Upper lobe of left lung (tissue), 6 donors: ENCODE measurements around the gene AGPAT4. TPM values are rescaled to one million over a fixed set of nuclear protein-coding genes. Genes with fewer than 3 reads are reported as not detected.

ENCODE experiments used
- ATAC-seq, 2 donors: fragments of 200-7000 bp; cut with Tn5 transposase; one replicate each; pipeline ENCODE4 v1.9.1; 2022; ENCODE audit warnings: mild to moderate bottlenecking in 2 of 2, moderate library complexity in 2 of 2; ENCODE audit not compliant: low FRiP score in 2 of 2
- DNase-seq, 2 donors: peaks; one replicate each; pipeline ENCODE4 v3.0.0-alpha.2; 2019 to 2020
- H3K27ac ChIP-seq, 4 donors: fragments of 200-600 bp; sonication (generic); one replicate each; pipeline ENCODE4 v1.5.1; 2016 to 2019
- H3K27me3 ChIP-seq, 4 donors: fragments of 200-600 bp; sonication (generic); one replicate each; pipeline ENCODE4 v1.5.1; 2017 to 2019
- H3K36me3 ChIP-seq, 4 donors: fragments of 200-600 bp; sonication (generic); one replicate each; pipeline ENCODE4 v1.5.1; 2016 to 2019
- H3K4me1 ChIP-seq, 4 donors: fragments of 200-600 bp; sonication (generic); one replicate each; pipeline ENCODE4 v1.5.1; 2018 to 2019
- H3K4me3 ChIP-seq, 4 donors: fragments of 200-600 bp; sonication (generic); one replicate each; pipeline ENCODE4 v1.5.1; 2017 to 2019; ENCODE audit warnings: mild to moderate bottlenecking in 2 of 4, moderate library complexity in 1 of 4
- H3K9me3 ChIP-seq, 4 donors: fragments of 200-600 bp; sonication (generic); one replicate each; pipeline ENCODE4 v1.5.1; 2018 to 2019
- EP300 ChIP-seq, 4 donors: sonication (generic); formaldehyde crosslinking; IDR thresholded peaks; one replicate each; pipeline ENCODE4 v1.5.1; 2017; ENCODE audit warnings: antibody characterized with exemption in 4 of 4, control low read depth in 2 of 4
- POLR2A ChIP-seq, 4 donors: fragments of 450-650 bp; IDR thresholded peaks; one replicate each; pipeline ENCODE4 v1.5.1; 2016 to 2017; ENCODE audit warnings: antibody characterized with exemption in 4 of 4, mild to moderate bottlenecking in 2 of 4
- POLR2AphosphoS5 ChIP-seq, 2 donors: sonication (generic); formaldehyde crosslinking; IDR thresholded peaks; one replicate each; pipeline ENCODE4 v1.5.1; 2017; ENCODE audit warnings: antibody characterized with exemption in 2 of 2
- WGBS, 2 donors: methylation state at CpG; one replicate each; pipeline ENCODE4 v1.1.5; 2017 to 2018; 5-methylcytosine and 5-hydroxymethylcytosine counted together
- total RNA-seq, 6 donors: library from RNA; depleted of rRNA in 4 of 6; stranded (reverse); fragments of >200 nt in 4 of 6; gene quantifications; one replicate each; pipeline versions ENCODE4 v1.1.0 to v1.2.1, GENCODE V29; 2016 to 2021
- TF ChIP-seq, protein P1 (sequence below), 6 experiments: fragments of 450-650 bp in 4 of 6; fragments of 200-600 bp in 2 of 6; sonication (generic) in 2 of 6; IDR thresholded peaks; one replicate each; pipeline ENCODE4 v1.5.1; 2016 to 2019; ENCODE audit warnings: antibody characterized with exemption in 6 of 6
- donor health status: DM: no; HTN: no; CAD: no; lungs with moderate emphysema.
- donor health status: DM: no; HTN: yes; CAD: no; lungs with severe emphysema.

Gene AGPAT4
- total RNA-seq, 6 donors from 2014 or later: 7.0 to 26.3 (median 14.4) TPM

DNA sequence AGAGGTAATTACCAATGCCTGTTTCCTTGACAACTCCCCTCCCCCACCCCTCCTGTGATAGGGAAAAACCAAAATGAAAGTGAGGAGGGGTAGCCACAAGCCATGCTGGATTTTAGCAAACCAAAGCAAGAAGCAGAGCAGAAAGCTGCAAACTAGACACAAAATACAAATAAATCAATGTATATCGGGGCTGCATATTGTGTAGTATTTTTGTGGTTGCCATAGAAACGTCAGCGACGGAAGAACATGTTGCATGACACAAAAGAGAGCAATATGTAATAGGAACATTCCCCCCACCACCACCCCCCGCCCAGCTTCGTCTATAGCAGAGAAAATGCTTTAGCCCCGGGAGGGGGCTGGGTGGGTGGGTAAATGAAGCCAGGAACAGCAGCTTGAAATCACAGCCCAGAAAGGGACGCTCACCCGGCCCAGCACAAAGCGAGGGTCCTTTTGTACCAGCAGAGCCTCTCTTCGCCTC is 548 bp downstream of the AGPAT4 start:
- H3K4me3 ChIP-seq: peak overlapping the region; percentile 60 to 77 (median 70)
- H3K36me3 ChIP-seq: no peaks in the 10 kb centered on the region
- H3K27ac ChIP-seq: peak overlapping the region; percentile 71 to 82 (median 78)
- no peaks in the 10 kb centered on the region for H3K9me3 ChIP-seq
- peaks cover 5 to 20% (median 7%) of the 10 kb centered on the region in 4 donors for H3K4me1 ChIP-seq
- TF ChIP-seq, protein P1, sequence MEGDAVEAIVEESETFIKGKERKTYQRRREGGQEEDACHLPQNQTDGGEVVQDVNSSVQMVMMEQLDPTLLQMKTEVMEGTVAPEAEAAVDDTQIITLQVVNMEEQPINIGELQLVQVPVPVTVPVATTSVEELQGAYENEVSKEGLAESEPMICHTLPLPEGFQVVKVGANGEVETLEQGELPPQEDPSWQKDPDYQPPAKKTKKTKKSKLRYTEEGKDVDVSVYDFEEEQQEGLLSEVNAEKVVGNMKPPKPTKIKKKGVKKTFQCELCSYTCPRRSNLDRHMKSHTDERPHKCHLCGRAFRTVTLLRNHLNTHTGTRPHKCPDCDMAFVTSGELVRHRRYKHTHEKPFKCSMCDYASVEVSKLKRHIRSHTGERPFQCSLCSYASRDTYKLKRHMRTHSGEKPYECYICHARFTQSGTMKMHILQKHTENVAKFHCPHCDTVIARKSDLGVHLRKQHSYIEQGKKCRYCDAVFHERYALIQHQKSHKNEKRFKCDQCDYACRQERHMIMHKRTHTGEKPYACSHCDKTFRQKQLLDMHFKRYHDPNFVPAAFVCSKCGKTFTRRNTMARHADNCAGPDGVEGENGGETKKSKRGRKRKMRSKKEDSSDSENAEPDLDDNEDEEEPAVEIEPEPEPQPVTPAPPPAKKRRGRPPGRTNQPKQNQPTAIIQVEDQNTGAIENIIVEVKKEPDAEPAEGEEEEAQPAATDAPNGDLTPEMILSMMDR (IDR thresholded peaks at IDR 0.05): no peak
- no peak for TF ChIP-seq POLR2A (IDR thresholded peaks at IDR 0.05)
- TF ChIP-seq POLR2AphosphoS5 (IDR thresholded peaks at IDR 0.05): no peak
- no peak for TF ChIP-seq EP300 (IDR thresholded peaks at IDR 0.05)
- H3K27me3 ChIP-seq: no peaks in the 10 kb centered on the region
- WGBS, 2 donors: 0 to 1% methylated on average over 8 to 11 of the region's 11 CpGs
- no peak for DNase-seq
- peak; percentile 45 to 70 for ATAC-seq

DNA sequence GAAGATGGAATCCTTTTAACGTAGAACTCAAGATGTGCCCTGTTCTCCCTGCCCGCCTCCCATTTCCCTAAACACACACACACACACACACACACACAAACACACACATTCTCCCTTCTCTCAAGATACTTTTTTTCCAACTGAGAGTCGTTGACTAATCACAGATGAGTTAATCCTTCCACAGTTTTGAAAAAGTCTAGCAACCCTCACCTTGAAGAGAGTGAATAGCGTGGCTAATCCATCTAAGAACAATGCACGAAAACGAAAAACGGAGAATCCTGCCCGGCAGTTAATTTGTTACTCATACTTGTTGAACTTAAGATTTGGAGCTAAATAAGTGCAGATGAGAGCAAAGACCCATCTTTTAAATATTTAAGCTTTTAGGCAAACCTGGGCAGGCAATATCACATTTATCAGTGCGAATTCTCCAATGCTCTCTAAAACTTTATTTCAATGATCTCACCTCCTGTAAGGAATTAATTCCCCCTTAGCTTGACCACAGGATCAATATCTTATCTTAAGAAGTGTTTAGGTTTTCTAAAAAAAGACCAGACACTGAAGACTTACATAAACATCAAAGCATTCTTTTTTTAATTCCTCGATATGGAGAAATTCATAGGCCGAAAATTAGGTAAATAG is 1.1 kb downstream of the AGPAT4 start:
- WGBS, 2 donors: 42 to 44% methylated on average over 11 of the region's 11 CpGs
- peak overlapping the region in 3 of 4 donors; percentile 60 to 77 (median 63) for H3K4me3 ChIP-seq
- H3K9me3 ChIP-seq: no peaks in the 10 kb centered on the region
- DNase-seq (no peak), ATAC-seq (no peak)
- peak overlapping the region in 1 of 4 donors; percentile 71 for H3K27ac ChIP-seq
- TF ChIP-seq, protein P1 (IDR thresholded peaks at IDR 0.05): no peak
- TF ChIP-seq EP300 (IDR thresholded peaks at IDR 0.05) (no peak), POLR2A (IDR thresholded peaks at IDR 0.05) (no peak), POLR2AphosphoS5 (IDR thresholded peaks at IDR 0.05) (no peak)
- no peaks in the 10 kb centered on the region for H3K27me3 ChIP-seq
- H3K4me1 ChIP-seq: peaks cover 5 to 20% (median 7%) of the 10 kb centered on the region in 4 donors
- no peaks in the 10 kb centered on the region for H3K36me3 ChIP-seq

DNA sequence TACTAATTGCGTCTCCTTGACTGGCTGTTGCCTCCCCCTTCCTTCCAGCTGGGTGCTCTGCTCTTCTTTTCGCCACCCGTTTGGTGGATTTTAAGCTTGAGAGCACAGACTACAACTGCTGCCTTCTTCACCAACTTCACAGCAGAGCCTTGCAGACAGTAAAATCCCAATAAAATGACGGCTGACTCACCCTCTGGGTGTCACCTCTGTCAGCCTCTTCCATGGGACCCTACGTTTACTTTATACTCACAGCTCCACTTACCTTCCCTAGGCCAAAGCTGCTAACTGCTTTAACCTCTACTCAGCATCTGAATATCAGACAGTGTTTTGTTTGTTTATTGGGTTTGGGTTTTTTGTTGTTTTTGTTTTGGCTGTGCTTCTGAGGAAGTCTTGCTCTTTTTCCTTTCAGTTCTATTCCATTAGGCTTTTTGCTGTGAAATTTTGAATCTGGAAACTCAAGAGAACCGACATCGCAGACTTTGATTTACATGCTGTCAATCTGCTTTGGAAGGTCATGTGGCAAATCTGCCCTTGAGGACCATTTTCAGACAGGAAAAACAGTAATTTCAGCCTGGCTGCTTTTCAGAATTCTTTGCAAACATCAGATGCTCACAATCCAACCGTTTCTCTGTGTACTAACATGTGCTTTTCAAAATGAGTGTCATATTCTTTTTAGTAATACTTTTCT is 2.4 kb downstream of the AGPAT4 start:
- 82 to 88% methylated on average over 8 of the region's 8 CpGs for WGBS, 2 donors
- Histone ChIP-seq H3K27me3 (no peaks in the 10 kb centered on the region), H3K4me1 (peaks cover 5 to 20% (median 7%) of the 10 kb centered on the region in 4 donors), H3K4me3 (no peak overlapping the region), H3K36me3 (no peaks in the 10 kb centered on the region), H3K9me3 (no peaks in the 10 kb centered on the region), H3K27ac (peak overlapping the region in 1 of 4 donors; percentile 10)
- TF ChIP-seq POLR2AphosphoS5 (IDR thresholded peaks at IDR 0.05): no peak
- TF ChIP-seq, protein P1 (IDR thresholded peaks at IDR 0.05): no peak
- no peak for TF ChIP-seq EP300 (IDR thresholded peaks at IDR 0.05)
- no peak for TF ChIP-seq POLR2A (IDR thresholded peaks at IDR 0.05)
- ATAC-seq (no peak), DNase-seq (no peak)

DNA sequence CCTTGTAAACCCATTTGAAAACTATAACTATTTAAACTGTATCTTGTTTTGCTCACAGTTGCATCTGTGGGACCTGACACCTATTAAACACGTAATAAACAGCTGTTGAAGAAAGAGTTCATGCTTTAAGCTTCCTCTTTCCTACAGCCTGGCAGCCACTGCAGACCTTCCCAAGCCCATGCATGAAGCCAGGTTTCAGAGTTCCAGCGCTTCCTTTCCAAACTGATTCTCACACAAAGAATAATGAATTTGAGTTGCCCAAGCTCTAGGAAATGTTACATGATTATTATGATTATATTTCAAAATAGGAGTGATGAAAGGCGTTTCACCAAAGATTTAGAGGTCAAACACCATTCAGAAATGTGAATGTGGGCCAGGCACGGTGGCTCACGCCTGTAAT is 3.7 kb downstream of the AGPAT4 start:
- ATAC-seq: no peak
- 82 to 84% methylated on average over 5 of the region's 5 CpGs for WGBS, 2 donors
- TF ChIP-seq POLR2A (IDR thresholded peaks at IDR 0.05) (no peak), EP300 (IDR thresholded peaks at IDR 0.05) (no peak), POLR2AphosphoS5 (IDR thresholded peaks at IDR 0.05) (no peak)
- TF ChIP-seq, protein P1 (IDR thresholded peaks at IDR 0.05): no peak

More for the DNA sequence above, 3.7 kb downstream of the AGPAT4 start:
- H3K9me3 ChIP-seq: no peaks in the 10 kb centered on the region
- no peak for DNase-seq
- no peaks in the 10 kb centered on the region for H3K27me3 ChIP-seq
- H3K36me3 ChIP-seq: no peaks in the 10 kb centered on the region
- peaks cover 5 to 20% (median 7%) of the 10 kb centered on the region in 4 donors for H3K4me1 ChIP-seq
- H3K27ac ChIP-seq: no peak overlapping the region
- no peak overlapping the region for H3K4me3 ChIP-seq
